Tibial artery (tissue), 4 donors: ENCODE data around the gene NAXE.

Experiments used
- DNase-seq, 2 donors: peaks; one replicate each; pipeline ENCODE4 v3.0.0-alpha.2; 2019
- H3K27ac ChIP-seq, 2 donors: fragments of 200-600 bp; sonication (generic) in 1 of 2; 1 replicate in 1 of 2; 2 replicates in 1 of 2; pipeline ENCODE4 v1.5.1; 2018 to 2019; ENCODE audit warnings: mild to moderate bottlenecking in 1 of 2
- H3K27me3 ChIP-seq, 2 donors: fragments of 200-600 bp; sonication (generic) in 1 of 2; one replicate each; pipeline versions ENCODE4 v1.5.1 to v1.6.0; 2016 to 2019
- H3K36me3 ChIP-seq, 3 donors: fragments of 200-600 bp; sonication (generic) in 2 of 3; one replicate each; pipeline ENCODE4 v1.5.1; 2016 to 2019; ENCODE audit warnings: mild to moderate bottlenecking in 2 of 3
- H3K4me1 ChIP-seq, 4 donors: fragments of 200-600 bp; sonication (generic) in 2 of 4; 1 replicate in 3 of 4; 2 replicates in 1 of 4; pipeline ENCODE4 v1.5.1; 2016 to 2019
- H3K4me3 ChIP-seq, 2 donors: fragments of 200-600 bp; sonication (generic) in 1 of 2; 1 replicate in 1 of 2; 2 replicates in 1 of 2; pipeline ENCODE4 v1.5.1; 2018 to 2019; ENCODE audit warnings: mild to moderate bottlenecking in 2 of 2
- H3K9me3 ChIP-seq, 3 donors: fragments of 200-600 bp; sonication (generic) in 1 of 3; one replicate each; pipeline ENCODE4 v1.5.1; 2016 to 2019
- CTCF ChIP-seq, 2 experiments: fragments of 200-600 bp in 1 of 2; fragments of 450-650 bp in 1 of 2; IDR thresholded peaks; one replicate each; pipeline ENCODE4 v1.5.1; 2017 to 2019; ENCODE audit warnings: antibody characterized with exemption in 2 of 2, mild to moderate bottlenecking in 1 of 2, moderate library complexity in 1 of 2
- intact Hi-C: fragments of 100-400 bp; cut with DNase I; formaldehyde crosslinking; loops from one replicate; pipeline ENCODE4 v1.15.0; 2023; ENCODE audit warnings: low total_unique reads

Gene NAXE

GRCh38 chr1:156571261-156571852 lies 20.2 kb upstream of the NAXE start:
- TF ChIP-seq CTCF (IDR thresholded peaks at IDR 0.05): no peak
- intact Hi-C loops: loop anchor here (5.0 kb wide), 1 partner anchor 54 kb away; no protein-coding TSS in a partner anchor
- no peaks in the 10 kb centered on the region for H3K27me3 ChIP-seq
- H3K36me3 ChIP-seq: no peaks in the 10 kb centered on the region
- H3K27ac ChIP-seq: no peak overlapping the region
- peaks cover 0 to 16% (median 7%) of the 10 kb centered on the region in 4 donors for H3K4me1 ChIP-seq
- H3K9me3 ChIP-seq: no peaks in the 10 kb centered on the region
- DNase-seq: no peak
- no peak overlapping the region for H3K4me3 ChIP-seq

- intact Hi-C loops: loop anchor here (5.0 kb wide), 1 partner anchor 55 kb away; no protein-coding TSS in a partner anchor
- H3K36me3 ChIP-seq: no peaks in the 10 kb centered on the region
- H3K4me3 ChIP-seq: peak within 1 kb of the TSS; percentile 31 to 43
- no peak within 1 kb of the TSS for H3K27ac ChIP-seq
- peak; percentile 79 to 90 for DNase-seq
- peaks cover 0 to 16% (median 7%) of the 10 kb centered on the region in 4 donors for H3K4me1 ChIP-seq
- TF ChIP-seq CTCF (IDR thresholded peaks at IDR 0.05): no peak
- no peaks in the 10 kb centered on the region for H3K27me3 ChIP-seq
- no peaks in the 10 kb centered on the region for H3K9me3 ChIP-seq
These were observed 19.5 kb upstream of the NAXE start, which contains the start of gene IQGAP3 for GRCh38 chr1:156571919-156572662. Gene IQGAP3 (minus strand): TSS chr1:156572565. CDS start chr1:156572529, 36 bp downstream.

GRCh38 chr1:156572663-156573018 lies 18.9 kb upstream of the NAXE start:
- Histone ChIP-seq H3K9me3 (no peaks in the 10 kb centered on the region), H3K36me3 (no peaks in the 10 kb centered on the region), H3K4me1 (peaks cover 0 to 16% (median 7%) of the 10 kb centered on the region in 4 donors), H3K27ac (no peak overlapping the region), H3K4me3 (peak overlapping the region; percentile 31 to 43), H3K27me3 (no peaks in the 10 kb centered on the region)
- DNase-seq: no peak
- intact Hi-C loops: loop anchor here (5.0 kb wide), 1 partner anchor 55 kb away; no protein-coding TSS in a partner anchor
- TF ChIP-seq CTCF (IDR thresholded peaks at IDR 0.05): no peak

- Histone ChIP-seq H3K4me3 (no peak overlapping the region), H3K27ac (no peak overlapping the region), H3K9me3 (no peaks in the 10 kb centered on the region), H3K4me1 (peaks cover 0 to 16% (median 7%) of the 10 kb centered on the region in 4 donors), H3K36me3 (no peaks in the 10 kb centered on the region), H3K27me3 (no peaks in the 10 kb centered on the region)
- DNase-seq: no peak
- no peak for TF ChIP-seq CTCF (IDR thresholded peaks at IDR 0.05)
- intact Hi-C loops: loop anchor here (5.0 kb wide), 1 partner anchor 57 kb away; no protein-coding TSS in a partner anchor
These were observed 17.4 kb upstream of the NAXE start for GRCh38 chr1:156574039-156574633.

GRCh38 chr1:156577550-156577949 lies 14.0 kb upstream of the NAXE start:
- DNase-seq: no peak
- intact Hi-C loops: no loop called here
- Histone ChIP-seq H3K4me1 (peaks cover 0 to 3% (median 1%) of the 10 kb centered on the region in 4 donors), H3K27me3 (no peaks in the 10 kb centered on the region), H3K36me3 (no peaks in the 10 kb centered on the region), H3K4me3 (no peak overlapping the region), H3K27ac (no peak overlapping the region), H3K9me3 (no peaks in the 10 kb centered on the region)
- TF ChIP-seq CTCF (IDR thresholded peaks at IDR 0.05): no peak
